D721Med (cell line): Measurements from ENCODE around the gene MACIR.

Experiments used
- DNase-seq: peaks from one replicate; pipeline ENCODE4 v3.0.0; 2011; ENCODE audit warnings: low spot score; ENCODE audit not compliant: insufficient read length
- FAIRE-seq: peaks from 2 replicates; lab custom pipeline; 2011; peaks lifted over from hg19 to GRCh38; lab: Jason Lieb, UNC
- CTCF ChIP-seq: IDR thresholded peaks from 2 replicates; pipeline ENCODE4 v1.5.1; 2012; ENCODE audit warnings: mild to moderate bottlenecking, control low read depth; ENCODE audit not compliant: insufficient read depth; ENCODE audit errors: missing control alignments

MACIR gene

GRCh38 chr5:103259705-103260355 lies 1.3 kb downstream of the MACIR start:
- TF ChIP-seq CTCF: no peak
- FAIRE-seq (no peak), DNase-seq (no peak)

GRCh38 chr5:103260951-103261350 lies 2.4 kb downstream of the MACIR start:
- TF ChIP-seq CTCF: no peak
- FAIRE-seq (no peak), DNase-seq (no peak)

DNA sequence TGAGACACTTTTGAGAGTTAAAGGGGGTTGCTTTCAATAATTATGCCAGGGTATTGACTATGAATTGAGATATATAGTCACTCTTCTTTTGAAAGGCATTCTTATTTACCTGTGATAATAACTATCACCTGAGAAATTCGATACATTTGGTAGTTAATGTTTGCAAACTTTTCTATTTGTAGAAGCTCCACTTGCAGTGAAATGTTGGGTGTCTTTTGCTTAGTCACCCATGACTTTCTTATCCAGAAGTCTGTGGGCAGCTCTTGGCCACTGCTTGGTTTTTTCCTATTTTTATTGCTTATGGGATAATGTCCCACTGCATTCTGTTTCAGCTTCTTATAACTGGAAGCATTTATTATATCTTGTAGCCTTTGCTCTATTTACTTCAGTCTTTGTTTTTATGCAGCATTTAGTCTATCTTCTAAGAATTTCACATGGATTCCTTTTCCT lies 3.9 kb downstream of the MACIR start:
- TF ChIP-seq CTCF: no peak
- no peak for DNase-seq
- no peak for FAIRE-seq

DNA sequence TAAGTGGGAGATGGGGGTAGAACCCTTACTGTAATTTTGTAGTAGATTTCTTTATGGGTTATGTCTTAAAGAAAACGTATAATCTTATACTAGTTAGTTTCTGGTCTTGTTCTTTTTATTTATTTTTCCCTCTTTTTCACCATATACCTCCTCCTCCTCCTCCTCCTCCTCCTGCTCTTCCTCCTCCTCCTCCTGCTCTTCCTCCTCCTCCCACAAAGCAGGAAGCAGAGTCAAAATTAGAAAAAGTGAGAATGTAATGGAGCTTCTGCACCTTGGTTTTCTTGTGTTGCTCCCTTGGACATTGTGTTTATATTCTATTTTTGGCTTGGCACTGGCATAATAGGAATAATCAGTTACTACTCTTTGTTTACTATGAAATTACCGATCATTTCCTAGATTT lies 4.5 kb downstream of the MACIR start:
- no peak for DNase-seq
- FAIRE-seq: no peak
- no peak for TF ChIP-seq CTCF

DNA sequence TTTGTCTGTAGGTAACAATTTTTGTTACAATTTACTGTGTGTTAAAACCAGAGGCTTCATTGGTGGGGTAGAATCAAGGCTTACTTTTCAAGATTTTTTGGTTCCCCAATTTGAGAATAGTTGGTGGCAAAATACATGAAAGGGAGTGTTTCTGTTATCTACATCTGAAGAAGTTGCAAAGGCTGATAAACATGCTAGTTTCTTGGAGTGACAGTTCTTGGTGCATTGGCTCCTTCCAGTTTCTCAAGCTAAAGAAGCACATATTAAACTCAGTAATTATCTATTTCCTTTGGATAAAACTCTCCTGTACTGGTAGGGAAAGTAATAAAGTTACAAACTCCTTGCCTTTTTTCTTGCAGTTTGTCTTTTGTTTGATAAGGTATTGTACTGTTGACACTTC lies 5.9 kb downstream of the MACIR start:
- FAIRE-seq (no peak), DNase-seq (no peak)
- TF ChIP-seq CTCF: no peak

GRCh38 chr5:103270581-103270980 lies 12.0 kb downstream of the MACIR start:
- DNase-seq (no peak), FAIRE-seq (no peak)

More at GRCh38 chr5:103270581-103270980, 12.0 kb downstream of the MACIR start:
- TF ChIP-seq CTCF: no peak
